Activated naive CD8-positive, alpha-beta T cell treated with anti-CD3 and anti-CD28 coated beads, Interleukin-2, amount 50 U/mL, for 16 hours (primary cell): Measurements from ENCODE around the gene GNAQ.
"Not testable (repeated sequence)": the region's sequence is repeated elsewhere in the genome, so short reads cannot be mapped to it uniquely, and the experiment has no call there.

Experiments
- DNase-seq: peaks from one replicate; pipeline ENCODE4 v3.0.0-alpha.2; 2020; ENCODE audit warnings: low read depth, low spot score

The GNAQ gene

GRCh38 chr9:77735494-77735893 is 296.1 kb downstream of the GNAQ start:
- DNase-seq = no peak

GRCh38 chr9:77731930-77732329 is 299.7 kb downstream of the GNAQ start:
- DNase-seq = no peak

- no peak for DNase-seq
Observed at GRCh38 chr9:77731008-77731698, 300.5 kb downstream of the GNAQ start.

GRCh38 chr9:77729177-77729576 is 302.4 kb downstream of the GNAQ start:
- DNase-seq = no peak

GRCh38 chr9:77726814-77727213 is 304.8 kb downstream of the GNAQ start:
- DNase-seq = no peak

GRCh38 chr9:77726289-77726688 is 305.3 kb downstream of the GNAQ start:
- no peak for DNase-seq

- DNase-seq = no peak
Observed at GRCh38 chr9:77725820-77726219, 305.8 kb downstream of the GNAQ start.

GRCh38 chr9:77725046-77725694 is 306.4 kb downstream of the GNAQ start:
- DNase-seq = no peak

GRCh38 chr9:77721156-77721555 is 310.5 kb downstream of the GNAQ start:
- not testable (repeated sequence) for DNase-seq

- no peak for DNase-seq
Observed at GRCh38 chr9:77719321-77719720, 312.3 kb downstream of the GNAQ start.

GRCh38 chr9:77718298-77718640 is 313.3 kb downstream of the GNAQ start:
- not testable (repeated sequence) for DNase-seq

GRCh38 chr9:77717608-77718297 is 313.9 kb downstream of the GNAQ start:
- DNase-seq = not testable (repeated sequence)

- DNase-seq = no peak
Observed at GRCh38 chr9:77714077-77714549, 317.5 kb downstream of the GNAQ start.

GRCh38 chr9:77712533-77713130 is 319.0 kb downstream of the GNAQ start:
- no peak for DNase-seq

GRCh38 chr9:77710965-77711648 is 320.5 kb downstream of the GNAQ start:
- no peak for DNase-seq

- no peak for DNase-seq
Observed at GRCh38 chr9:77710316-77710715, 321.3 kb downstream of the GNAQ start.

GRCh38 chr9:77708064-77708815 is 323.4 kb downstream of the GNAQ start:
- no peak for DNase-seq

GRCh38 chr9:77707383-77708063 is 324.1 kb downstream of the GNAQ start:
- no peak for DNase-seq

- no peak for DNase-seq
Observed at GRCh38 chr9:77705636-77706035, 326.0 kb downstream of the GNAQ start.
